GM12878 (cell line): Measurements from ENCODE around the gene WSCD2. TPM values are rescaled to one million over a fixed set of nuclear protein-coding genes. Genes with fewer than 3 reads are reported as not detected.

Source experiments
- ATAC-seq: fragments of 200-7000 bp; cut with Tn5 transposase; 3 replicates; pipeline ENCODE4 v1.9.1; 2020; ENCODE audit warnings: mild to moderate bottlenecking, moderate library complexity
- BruUV-seq: library from RNA; stranded (reverse); fragments of 400-500 nt; replicated peaks from 2 replicates; lab custom pipeline; 2021; lab: Mats Ljungman, UMichigan
- CTCF ChIA-PET: fragments of 300-600 bp; sonication (Branson Sonifier 250); formaldehyde crosslinking; extraction: SDS; loops from one replicate; lab custom pipeline; 2021; ENCODE audit warnings: inconsistent platforms; lab: Yijun Ruan, JAX
- POLR2A ChIA-PET: fragments of 350-600 bp; formaldehyde crosslinking; extraction: SDS; loops from one replicate; lab custom pipeline; 2021; ENCODE audit warnings: inconsistent platforms; lab: Charles Lee
- RAD21 ChIA-PET: fragments of 300-600 bp; sonication (Branson Sonifier 250); formaldehyde crosslinking; loops from one replicate; lab custom pipeline; 2023; ENCODE audit warnings: antibody characterized with exemption; ENCODE audit not compliant: unreplicated experiment; lab: Charles Lee
- SMC1A ChIA-PET: fragments of 300-600 bp; sonication (Branson Sonifier 250); formaldehyde crosslinking; loops from one replicate; lab custom pipeline; 2023; ENCODE audit not compliant: unreplicated experiment, uncharacterized antibody; lab: Charles Lee
- DNase-seq: peaks from one replicate; pipeline ENCODE4 v3.0.0-alpha.2; 2011; ENCODE audit warnings: low read depth, low spot score
- FAIRE-seq: peaks from 3 replicates; lab custom pipeline; 2011; peaks lifted over from hg19 to GRCh38; lab: Jason Lieb, UNC
- H2AFZ ChIP-seq: 2 replicates; pipeline ENCODE4 v1.6.0; 2011; ENCODE audit warnings: low read depth, low read length, control low read depth; ENCODE audit not compliant: control insufficient read depth
- H3K27ac ChIP-seq: 2 replicates; pipeline ENCODE4 v1.5.1; 2011; ENCODE audit warnings: control low read depth; ENCODE audit not compliant: control insufficient read depth, insufficient read depth
- H3K27me3 ChIP-seq, 2 experiments: replicated peaks in 1 of 2; 2 replicates each; pipeline versions ENCODE4 v1.6.0 to v1.6.1; 2011; ENCODE audit warnings: low read length in 1 of 2; ENCODE audit not compliant: control insufficient read depth in 2 of 2, insufficient read depth in 2 of 2
- H3K36me3 ChIP-seq, 2 experiments: 2 replicates each; pipeline ENCODE4 v1.5.1; 2011; ENCODE audit warnings: low read length in 1 of 2; ENCODE audit not compliant: control insufficient read depth in 2 of 2, insufficient read depth in 2 of 2
- H3K4me1 ChIP-seq: 2 replicates; pipeline ENCODE4 v1.6.1; 2011; ENCODE audit warnings: mild to moderate bottlenecking, low read length, moderate library complexity, mixed read lengths; ENCODE audit not compliant: control insufficient read depth, insufficient read depth
- H3K4me2 ChIP-seq: 2 replicates; pipeline ENCODE4 v1.6.0; 2011; ENCODE audit warnings: control low read depth; ENCODE audit not compliant: control insufficient read depth, insufficient read depth
- H3K4me3 ChIP-seq: fragments of 200-600 bp; sonication (generic); 2 replicates; pipeline ENCODE4 v1.5.1; 2016
- H3K79me2 ChIP-seq: 2 replicates; pipeline ENCODE4 v1.6.0; 2011; ENCODE audit warnings: low read length; ENCODE audit not compliant: control insufficient read depth, insufficient read depth
- H3K9ac ChIP-seq: 2 replicates; pipeline ENCODE4 v1.8.0; 2011; ENCODE audit warnings: low read length, control low read depth, mixed read lengths; ENCODE audit not compliant: control insufficient read depth, insufficient read depth
- H3K9me3 ChIP-seq: replicated peaks from 3 replicates; pipeline ENCODE4 v1.5.1; 2011; ENCODE audit warnings: mild to moderate bottlenecking, low read length; ENCODE audit not compliant: control insufficient read depth, insufficient read depth
- H4K20me1 ChIP-seq: 2 replicates; pipeline ENCODE4 v1.6.0; 2011; ENCODE audit not compliant: control insufficient read depth, insufficient read depth
- ASH2L ChIP-seq: fragments of 300-600, 200-600 bp; sonication (generic); IDR thresholded peaks from 2 replicates; pipeline ENCODE4 v1.6.1; 2017; ENCODE audit warnings: low read depth, mild to moderate bottlenecking, borderline replicate concordance
- ATF3 ChIP-seq: IDR thresholded peaks from 2 replicates; pipeline ENCODE4 v1.6.1; 2011; ENCODE audit warnings: low read depth, mild to moderate bottlenecking, low read length, moderate library complexity, borderline replicate concordance; ENCODE audit errors: extremely low read depth
- BRCA1 ChIP-seq: IDR thresholded peaks from 2 replicates; pipeline ENCODE4 v1.6.1; 2011; ENCODE audit warnings: low read depth, low read length, improper control_type of control experiment
- CEBPZ ChIP-seq: fragments of 150-350 bp; IDR thresholded peaks from 2 replicates; pipeline ENCODE4 v1.6.1; 2016; ENCODE audit warnings: low read depth, low read length
- KAT2A ChIP-seq: conservative IDR thresholded peaks from 2 replicates; pipeline ENCODE4 v1.6.1; 2011; ENCODE audit warnings: low read depth, low read length; ENCODE audit not compliant: control insufficient read depth
- KDM1A ChIP-seq: fragments of 200-600 bp; sonication (generic); IDR thresholded peaks from 2 replicates; pipeline ENCODE4 v1.6.1; 2016; ENCODE audit warnings: borderline replicate concordance
- LARP7 ChIP-seq: fragments of 450-650 bp; IDR thresholded peaks from 2 replicates; pipeline ENCODE4 v1.6.1; 2017; ENCODE audit warnings: mild to moderate bottlenecking
- NFYB ChIP-seq: IDR thresholded peaks from 2 replicates; pipeline ENCODE4 v1.6.1; 2011; ENCODE audit warnings: low read depth, mild to moderate bottlenecking, low read length, improper control_type of control experiment, moderate library complexity; ENCODE audit not compliant: insufficient read depth
- NR2C2 ChIP-seq: IDR thresholded peaks from 2 replicates; pipeline ENCODE4 v1.6.1; 2011; ENCODE audit warnings: borderline replicate concordance, low read depth; ENCODE audit not compliant: control insufficient read depth, insufficient read length
- NRF1 ChIP-seq: conservative IDR thresholded peaks from 2 replicates; pipeline ENCODE4 v1.6.1; 2011; ENCODE audit warnings: mild to moderate bottlenecking, low read depth, low read length, improper control_type of control experiment
- POLR2A ChIP-seq: IDR thresholded peaks from 2 replicates; pipeline ENCODE4 v1.6.1; 2011; ENCODE audit warnings: low read depth, mild to moderate bottlenecking, low read length
- POLR2AphosphoS5 ChIP-seq: IDR thresholded peaks from 2 replicates; pipeline ENCODE4 v1.6.1; 2011; ENCODE audit warnings: mild to moderate bottlenecking, low read length, inconsistent platforms
- RB1 ChIP-seq: fragments of 450-650 bp; formaldehyde crosslinking; IDR thresholded peaks from 2 replicates; pipeline ENCODE4 v1.6.1; 2017; ENCODE audit warnings: mild to moderate bottlenecking, borderline replicate concordance
- SP1 ChIP-seq: IDR thresholded peaks from one replicate; pipeline ENCODE4 v1.6.1; 2011; ENCODE audit warnings: low read depth, low read length
- ZBED1 ChIP-seq: IDR thresholded peaks from 2 replicates; pipeline ENCODE4 v1.6.1; 2016; ENCODE audit warnings: borderline replicate concordance
- ZSCAN29 ChIP-seq: fragments of 450-650 bp; IDR thresholded peaks from 2 replicates; pipeline ENCODE4 v1.6.1; 2017; ENCODE audit warnings: mild to moderate bottlenecking, moderate library complexity
- WGBS: methylation state at CpG from one replicate; pipeline ENCODE4 v1.1.6; 2016; ENCODE audit warnings: low lambda C conversion rate; ENCODE audit not compliant: insufficient replicate concordance, insufficient coverage; ENCODE audit errors: missing lambda C conversion rate; 5-methylcytosine and 5-hydroxymethylcytosine counted together
- in situ Hi-C: fragments of 300-500 bp; cut with MboI; formaldehyde crosslinking; loops from 9 replicates; pipeline ENCODE4 v1.14.3; 2018; ENCODE audit warnings: mixed read lengths
- intact Hi-C: fragments of 100-400 bp; cut with micrococcal nuclease; formaldehyde crosslinking; loops from one replicate; pipeline ENCODE4 v1.14.2; 2022; ENCODE audit not compliant: unreplicated experiment
- polyA plus RNA-seq, 11 experiments: library from polyadenylated mRNA; depleted of rRNA in 4 of 11; unstranded in 6 of 11; stranded (reverse) in 5 of 11; fragments of >200 nt; fragmentation: Nextera tagmentation in 4 of 11; fragmentation: Illumina TruSeq in 1 of 11; extraction: Ambion mirVana in 4 of 11; extraction: Trizol in 1 of 11; gene quantifications; 1 replicate in 1 of 11; 2 replicates in 10 of 11; pipeline versions ENCODE4 v1.2.1 to v1.2.3, GENCODE V29; 2011 to 2016; ENCODE audit warnings: inconsistent platforms in 2 of 11, missing spikeins in 2 of 11, low read depth in 1 of 11
- total RNA-seq, 4 experiments: library from RNA; depleted of rRNA in 3 of 4; stranded (reverse); fragments of >200 nt in 3 of 4; fragmentation: Illumina TruSeq in 1 of 4; extraction: Trizol in 1 of 4; gene quantifications; 2 replicates each; pipeline versions ENCODE4 v1.2.1 to v1.2.3, GENCODE V29; 2013 to 2021
- TF ChIP-seq, protein P1 (sequence below): fragments of 150-350 bp; IDR thresholded peaks from 2 replicates; pipeline ENCODE4 v1.6.1; 2014; ENCODE audit warnings: mild to moderate bottlenecking, low read depth, low read length
- TF ChIP-seq, protein P2 (sequence below): fragments of 450-650 bp; formaldehyde crosslinking; IDR thresholded peaks from 2 replicates; pipeline ENCODE4 v1.4.0; 2020; ENCODE audit warnings: mild to moderate bottlenecking, moderate library complexity

Gene WSCD2
- total and polyA plus RNA-seq, 10 of the 15 experiments (the other 5 are each of a cell fraction or from before 2014, with no cell fraction given): 0.41 TPM; not detected in 9

GRCh38 chr12:108247130-108247529 lies 118.0 kb downstream of the WSCD2 start:
- Histone ChIP-seq H3K9ac (no peak overlapping the region), H3K4me3 (no peak overlapping the region), H3K27me3 (peaks cover 0 to 6% of the 10 kb centered on the region in 2 experiments; a peak in 3 of 4 replicates), H4K20me1 (no peaks in the 10 kb centered on the region), H3K9me3 (no peaks in the 10 kb centered on the region), H2AFZ (no peak overlapping the region), H3K36me3 (no peaks in the 10 kb centered on the region), H3K4me1 (no peaks in the 10 kb centered on the region), H3K27ac (no peak overlapping the region), H3K79me2 (no peaks in the 10 kb centered on the region), H3K4me2 (no peak overlapping the region)
- no TSS peak for BruUV-seq
- ChIA-PET RAD21 (no interaction called here), CTCF (no interaction called here), POLR2A (no interaction called here), SMC1A (interaction anchor here (0.9 kb wide), 1 partner anchor 9 kb away, joined by 3 read pairs; no protein-coding TSS in a partner anchor)
- intact Hi-C loops: no loop called here
- FAIRE-seq (no peak), DNase-seq (no peak), ATAC-seq (no peak)
- in situ Hi-C loops: no loop called here
- WGBS: 42% methylated on average over 2 of the region's 2 CpGs
- no peak for TF ChIP-seq CEBPZ
- TF ChIP-seq RB1: no peak
- TF ChIP-seq KAT2A: no peak
- TF ChIP-seq KDM1A: no peak
- TF ChIP-seq NRF1: no peak
- TF ChIP-seq SP1: no peak
- TF ChIP-seq NFYB: no peak
- TF ChIP-seq ZSCAN29: no peak
- no peak for TF ChIP-seq LARP7
- TF ChIP-seq POLR2AphosphoS5: no peak
- TF ChIP-seq ASH2L: no peak
- TF ChIP-seq NR2C2: no peak
- TF ChIP-seq, protein P1, sequence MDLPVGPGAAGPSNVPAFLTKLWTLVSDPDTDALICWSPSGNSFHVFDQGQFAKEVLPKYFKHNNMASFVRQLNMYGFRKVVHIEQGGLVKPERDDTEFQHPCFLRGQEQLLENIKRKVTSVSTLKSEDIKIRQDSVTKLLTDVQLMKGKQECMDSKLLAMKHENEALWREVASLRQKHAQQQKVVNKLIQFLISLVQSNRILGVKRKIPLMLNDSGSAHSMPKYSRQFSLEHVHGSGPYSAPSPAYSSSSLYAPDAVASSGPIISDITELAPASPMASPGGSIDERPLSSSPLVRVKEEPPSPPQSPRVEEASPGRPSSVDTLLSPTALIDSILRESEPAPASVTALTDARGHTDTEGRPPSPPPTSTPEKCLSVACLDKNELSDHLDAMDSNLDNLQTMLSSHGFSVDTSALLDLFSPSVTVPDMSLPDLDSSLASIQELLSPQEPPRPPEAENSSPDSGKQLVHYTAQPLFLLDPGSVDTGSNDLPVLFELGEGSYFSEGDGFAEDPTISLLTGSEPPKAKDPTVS: no peak
- no peak for TF ChIP-seq BRCA1
- TF ChIP-seq POLR2A: no peak
- TF ChIP-seq, protein P2, sequence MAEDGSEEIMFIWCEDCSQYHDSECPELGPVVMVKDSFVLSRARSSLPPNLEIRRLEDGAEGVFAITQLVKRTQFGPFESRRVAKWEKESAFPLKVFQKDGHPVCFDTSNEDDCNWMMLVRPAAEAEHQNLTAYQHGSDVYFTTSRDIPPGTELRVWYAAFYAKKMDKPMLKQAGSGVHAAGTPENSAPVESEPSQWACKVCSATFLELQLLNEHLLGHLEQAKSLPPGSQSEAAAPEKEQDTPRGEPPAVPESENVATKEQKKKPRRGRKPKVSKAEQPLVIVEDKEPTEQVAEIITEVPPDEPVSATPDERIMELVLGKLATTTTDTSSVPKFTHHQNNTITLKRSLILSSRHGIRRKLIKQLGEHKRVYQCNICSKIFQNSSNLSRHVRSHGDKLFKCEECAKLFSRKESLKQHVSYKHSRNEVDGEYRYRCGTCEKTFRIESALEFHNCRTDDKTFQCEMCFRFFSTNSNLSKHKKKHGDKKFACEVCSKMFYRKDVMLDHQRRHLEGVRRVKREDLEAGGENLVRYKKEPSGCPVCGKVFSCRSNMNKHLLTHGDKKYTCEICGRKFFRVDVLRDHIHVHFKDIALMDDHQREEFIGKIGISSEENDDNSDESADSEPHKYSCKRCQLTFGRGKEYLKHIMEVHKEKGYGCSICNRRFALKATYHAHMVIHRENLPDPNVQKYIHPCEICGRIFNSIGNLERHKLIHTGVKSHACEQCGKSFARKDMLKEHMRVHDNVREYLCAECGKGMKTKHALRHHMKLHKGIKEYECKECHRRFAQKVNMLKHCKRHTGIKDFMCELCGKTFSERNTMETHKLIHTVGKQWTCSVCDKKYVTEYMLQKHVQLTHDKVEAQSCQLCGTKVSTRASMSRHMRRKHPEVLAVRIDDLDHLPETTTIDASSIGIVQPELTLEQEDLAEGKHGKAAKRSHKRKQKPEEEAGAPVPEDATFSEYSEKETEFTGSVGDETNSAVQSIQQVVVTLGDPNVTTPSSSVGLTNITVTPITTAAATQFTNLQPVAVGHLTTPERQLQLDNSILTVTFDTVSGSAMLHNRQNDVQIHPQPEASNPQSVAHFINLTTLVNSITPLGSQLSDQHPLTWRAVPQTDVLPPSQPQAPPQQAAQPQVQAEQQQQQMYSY (CRISPR knock-in tag): no peak
- no peak for TF ChIP-seq ATF3
- TF ChIP-seq ZBED1: no peak
